Gastrocnemius medialis (tissue), 4 donors: Measurements from ENCODE around the gene OR51B4.

Experiments
- CTCF ChIP-seq, 5 experiments: fragments of 450-650 bp in 3 of 5; fragments of 200-600 bp in 2 of 5; sonication (generic) in 2 of 5; IDR thresholded peaks in 4 of 5; conservative IDR thresholded peaks in 1 of 5; 1 replicate in 4 of 5; 2 replicates in 1 of 5; pipeline ENCODE4 v1.5.1; 2016 to 2019; ENCODE audit warnings: antibody characterized with exemption in 5 of 5, mild to moderate bottlenecking in 3 of 5, moderate library complexity in 3 of 5
- POLR2A ChIP-seq, 2 donors: fragments of 450-650 bp; IDR thresholded peaks; one replicate each; pipeline ENCODE4 v1.6.1; 2017; ENCODE audit warnings: antibody characterized with exemption in 2 of 2, mild to moderate bottlenecking in 2 of 2, moderate library complexity in 2 of 2

- TF ChIP-seq CTCF (IDR thresholded peaks at IDR 0.05 in 4 of 5, conservative IDR thresholded peaks at IDR 0.05 in 1 of 5) = no peak
- no peak for TF ChIP-seq POLR2A (IDR thresholded peaks at IDR 0.05)
These were observed 8.7 kb downstream of the OR51B4 start for GRCh38 chr11:5293028-5293427.
